Stimulated activated CD4-positive, alpha-beta T cell treated with anti-CD3 and anti-CD28 coated beads, TNF-alpha, amount 100 ng/mL, for 4 hours (primary cell): ENCODE measurements around the gene ARHGAP44.
"Not testable (repeated sequence)": the region's sequence is repeated elsewhere in the genome, so short reads cannot be mapped to it uniquely, and the experiment has no call there.

Experiments used
- DNase-seq, 3 experiments: peaks; one replicate each; pipeline ENCODE4 v3.0.0-alpha.2; 2020; ENCODE audit warnings: low read depth in 3 of 3

The ARHGAP44 gene

GRCh38 chr17:12963505-12963904 is 174.2 kb downstream of the ARHGAP44 start:
- no peak for DNase-seq

DNA sequence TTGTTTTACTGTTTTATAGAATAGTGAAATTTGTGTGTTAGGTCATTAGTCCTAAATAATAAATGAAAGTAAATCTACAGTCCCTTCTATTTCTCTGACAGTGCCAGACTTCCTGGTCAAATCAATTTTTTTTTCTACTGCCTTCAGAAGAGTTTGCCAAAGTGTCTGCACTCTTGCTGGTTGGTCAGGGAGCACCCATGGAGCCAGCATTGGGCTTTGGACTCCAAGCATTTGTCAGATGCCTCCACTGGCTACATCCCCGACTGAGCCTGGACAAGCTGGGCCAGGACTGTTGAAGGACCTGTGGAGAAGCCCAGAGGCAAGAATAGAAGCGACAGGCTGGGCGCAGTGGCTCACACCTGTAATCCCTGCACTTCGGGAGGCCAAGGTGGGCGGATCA is 174.9 kb downstream of the ARHGAP44 start:
- no peak for DNase-seq

DNA sequence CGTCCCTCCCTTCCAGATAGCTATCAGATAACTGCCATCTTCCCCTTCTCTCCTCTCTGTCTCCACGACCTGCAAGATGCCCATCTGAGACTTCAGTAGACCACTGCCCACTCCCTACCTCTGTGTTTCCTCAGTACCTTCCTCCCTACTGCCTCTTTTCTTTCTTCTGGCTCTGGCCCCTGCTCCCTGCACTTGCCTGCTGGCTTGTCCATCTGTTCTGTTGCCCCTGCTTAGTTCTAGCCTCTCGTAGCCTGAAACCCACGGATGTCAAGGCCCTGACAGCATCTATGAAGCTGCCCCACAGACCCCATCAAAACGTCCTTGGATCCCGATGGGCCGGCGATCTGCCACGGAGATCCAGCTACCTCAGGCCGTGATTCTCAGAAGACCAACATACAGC is 175.5 kb downstream of the ARHGAP44 start:
- DNase-seq: no peak

- no peak for DNase-seq
Observed at GRCh38 chr17:12965988-12966387, 176.7 kb downstream of the ARHGAP44 start.

GRCh38 chr17:12966413-12966812 is 177.1 kb downstream of the ARHGAP44 start:
- DNase-seq: no peak

DNA sequence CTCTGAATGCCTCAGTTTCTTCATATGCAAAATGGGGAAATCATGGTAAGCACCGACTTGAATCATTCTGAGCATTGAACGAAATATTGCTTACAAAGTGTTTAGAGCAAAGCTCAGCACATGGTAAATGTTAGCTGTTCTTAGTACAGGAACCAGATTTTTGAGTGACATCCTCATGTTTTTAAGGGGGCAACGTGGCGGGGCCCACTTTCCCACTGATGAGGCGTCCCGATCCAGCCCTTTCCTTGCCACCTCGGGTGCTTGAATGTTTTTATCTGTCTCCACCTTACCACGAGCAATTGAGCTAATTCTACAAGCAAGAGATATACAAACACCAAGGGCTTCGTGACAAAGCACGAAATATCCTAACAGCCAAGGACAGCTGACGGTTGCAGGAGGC is 178.7 kb downstream of the ARHGAP44 start:
- DNase-seq: no peak

DNA sequence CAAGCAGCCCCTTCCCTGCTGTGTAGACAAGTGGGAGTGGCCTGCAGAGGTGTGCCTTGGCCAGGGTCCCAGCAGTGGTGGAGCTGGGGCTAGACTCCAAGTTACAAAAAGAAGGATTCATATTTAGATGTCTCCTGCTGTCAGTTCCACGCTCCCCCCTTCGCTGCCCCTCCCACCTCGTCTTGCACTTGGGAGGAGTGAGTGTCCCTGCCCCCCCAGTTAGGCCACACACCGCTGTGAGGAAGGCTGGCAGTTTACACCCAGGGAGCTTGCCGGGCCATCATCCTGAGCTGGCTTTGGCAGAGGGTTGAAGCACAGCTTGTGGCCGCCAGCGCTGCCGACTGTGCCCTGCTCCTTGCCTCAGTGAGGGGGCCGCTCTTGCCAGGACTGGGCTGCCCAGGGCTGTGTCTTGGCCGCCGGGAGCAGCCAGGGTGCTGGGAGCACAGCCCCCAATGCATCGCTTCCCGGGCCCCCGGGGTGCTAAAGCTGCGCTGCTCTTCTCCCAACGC is 184.3 kb downstream of the ARHGAP44 start:
- DNase-seq: no peak

DNA sequence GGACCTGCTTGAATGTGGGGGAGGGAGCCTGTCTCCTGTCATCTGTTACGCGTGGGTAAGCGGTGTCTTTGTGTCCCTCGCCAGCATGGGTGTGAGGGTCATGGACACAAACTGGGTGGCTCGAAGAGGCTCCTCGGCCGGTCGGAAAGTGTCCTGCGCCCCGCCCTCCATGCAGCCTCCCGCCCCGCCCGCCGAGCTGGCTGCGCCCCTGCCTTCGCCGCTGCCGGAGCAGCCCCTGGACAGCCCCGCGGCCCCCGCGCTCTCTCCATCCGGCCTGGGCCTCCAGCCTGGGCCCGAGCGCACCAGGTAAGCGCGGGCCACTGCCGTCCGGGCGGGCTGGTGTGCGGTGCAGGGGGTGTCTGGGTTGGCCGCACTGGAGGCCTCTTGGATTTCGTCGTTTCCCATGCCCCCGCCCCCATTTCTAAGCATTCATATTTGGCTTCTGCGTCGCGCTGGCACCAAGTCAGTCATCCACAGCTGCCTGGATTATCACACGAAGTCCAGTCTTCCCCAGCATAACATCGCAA is 184.8 kb downstream of the ARHGAP44 start:
- no peak for DNase-seq

GRCh38 chr17:12977008-12977751 is 187.9 kb downstream of the ARHGAP44 start:
- no peak for DNase-seq

- not testable (repeated sequence) for DNase-seq
Observed at GRCh38 chr17:12978787-12979186, 189.5 kb downstream of the ARHGAP44 start.

DNA sequence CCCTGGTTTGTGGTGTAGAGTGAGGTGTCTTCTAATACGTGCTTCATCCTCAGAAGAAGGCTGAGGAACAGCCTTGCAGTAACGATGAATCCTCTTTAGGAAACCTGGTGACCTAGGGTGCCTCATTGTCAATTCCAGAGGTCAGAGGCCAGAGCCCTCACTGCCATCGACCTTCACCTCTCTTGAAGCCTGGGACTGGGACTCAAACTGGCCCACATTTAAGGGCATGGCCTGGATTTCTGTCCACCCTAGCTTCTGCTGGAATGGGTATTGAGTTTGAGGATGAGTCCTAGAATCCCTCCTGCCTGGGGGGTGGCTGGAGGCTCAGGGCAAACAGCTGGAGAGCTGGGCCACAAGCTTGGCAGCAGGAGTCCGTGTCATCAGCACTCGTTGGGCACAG is 189.9 kb downstream of the ARHGAP44 start:
- no peak for DNase-seq

- DNase-seq: no peak
Observed at GRCh38 chr17:12979826-12980500, 190.7 kb downstream of the ARHGAP44 start.

GRCh38 chr17:12982224-12982623 is 192.9 kb downstream of the ARHGAP44 start:
- DNase-seq: no peak

- no peak for DNase-seq
Observed at GRCh38 chr17:12983991-12984884, 194.9 kb downstream of the ARHGAP44 start.

GRCh38 chr17:12985431-12986293 is 196.4 kb downstream of the ARHGAP44 start:
- DNase-seq: no peak

- no peak for DNase-seq
Observed at GRCh38 chr17:12987120-12987519, 197.8 kb downstream of the ARHGAP44 start.

DNA sequence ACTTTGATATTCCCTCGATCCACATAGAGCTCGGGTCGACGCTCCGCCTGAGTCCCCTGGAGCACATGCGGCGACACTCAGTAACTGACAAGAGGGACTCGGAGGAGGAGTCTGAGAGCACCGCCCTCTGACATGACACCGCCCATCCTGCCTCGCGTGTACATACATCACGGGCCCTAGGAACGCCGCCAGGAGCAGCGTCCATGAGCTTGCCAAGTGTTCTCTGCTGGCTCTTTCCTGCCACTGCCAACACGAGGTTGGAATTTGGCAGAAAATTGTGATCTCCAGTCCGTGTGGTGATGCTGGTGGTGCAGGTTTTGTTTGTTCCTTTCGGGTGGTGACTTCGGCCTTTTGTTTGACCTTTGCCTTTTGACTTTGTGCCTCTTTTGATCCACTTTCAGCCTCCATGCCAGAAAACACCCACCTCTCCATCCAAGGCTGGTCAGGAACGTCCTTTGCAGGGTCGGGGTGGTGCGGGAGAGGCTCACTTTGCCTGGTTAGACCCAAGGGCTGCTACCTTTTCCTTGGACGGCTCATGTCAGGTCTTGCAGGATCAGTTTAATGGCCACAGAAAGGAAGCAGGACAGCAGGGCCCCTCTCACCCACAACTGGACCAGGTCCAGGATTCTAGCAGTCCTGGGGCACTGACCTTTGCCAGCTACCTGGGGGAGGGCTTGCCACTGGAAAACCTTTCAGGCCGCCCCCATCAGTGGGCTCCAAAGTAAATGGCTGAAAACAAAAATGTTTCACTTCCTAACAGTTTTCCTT is 200.9 kb downstream of the ARHGAP44 start:
- no peak for DNase-seq

DNA sequence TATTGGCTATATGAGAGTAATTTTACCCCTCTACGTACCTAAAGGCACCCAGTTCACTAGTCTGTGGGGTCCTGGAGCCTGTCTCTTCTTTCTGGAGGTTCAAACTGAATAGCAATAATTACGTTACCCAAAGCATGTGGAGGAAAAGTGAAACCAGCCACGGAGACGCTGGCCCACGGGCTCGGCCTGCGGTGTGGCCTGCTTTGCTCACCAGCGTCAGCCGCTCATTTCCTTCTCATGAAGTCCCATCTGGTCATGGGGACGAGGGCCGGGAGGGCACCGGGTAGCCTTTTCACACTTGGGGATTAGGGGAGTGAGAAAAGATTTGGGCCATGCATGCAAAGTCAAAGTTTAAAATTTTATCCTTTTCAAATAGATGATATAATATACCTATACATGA is 201.6 kb downstream of the ARHGAP44 start:
- DNase-seq: no peak

DNA sequence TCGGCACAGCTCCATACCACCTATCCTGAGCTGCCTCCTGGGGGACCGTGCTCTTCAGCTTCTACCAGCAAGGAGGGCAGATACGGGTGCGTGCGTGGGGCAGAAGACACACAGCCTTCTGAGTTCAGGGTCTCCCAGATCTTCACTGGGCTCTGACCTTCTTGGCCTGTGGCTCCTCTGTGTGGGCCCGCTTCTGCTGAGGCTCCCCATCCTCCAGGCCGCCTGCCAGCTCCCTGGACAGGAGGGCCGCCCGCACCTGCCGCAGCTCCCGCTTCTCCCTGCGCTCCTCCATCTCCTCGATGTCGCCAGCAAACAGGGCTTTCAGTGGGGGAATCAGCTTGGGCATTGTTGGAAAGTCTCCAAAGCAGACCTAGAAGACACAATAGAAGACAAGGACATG is 203.4 kb downstream of the ARHGAP44 start:
- no peak for DNase-seq

DNA sequence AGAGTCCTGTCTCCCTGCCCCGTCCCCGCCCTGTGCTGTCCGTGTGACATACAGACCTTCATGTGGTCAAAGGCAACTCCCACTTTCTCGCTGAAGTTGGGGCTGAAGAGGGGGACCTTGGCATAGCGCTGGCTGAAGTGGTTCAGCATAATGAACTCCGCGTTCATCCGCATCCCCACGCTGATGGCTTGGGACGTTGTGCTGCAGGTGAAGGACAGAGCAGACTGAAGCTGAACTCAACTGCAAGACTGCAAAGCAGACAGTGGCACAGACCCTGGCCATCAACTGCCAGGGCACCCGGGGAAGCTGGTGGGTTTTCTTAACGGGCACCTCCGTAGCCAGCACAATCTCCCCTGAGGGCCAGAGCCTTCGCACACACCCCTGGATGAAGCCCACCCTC is 204.3 kb downstream of the ARHGAP44 start:
- no peak for DNase-seq
